Measurements from ENCODE around the gene RAB8A. TPM values are rescaled to one million over a fixed set of nuclear protein-coding genes. Genes with fewer than 3 reads are reported as not detected.

The RAB8A gene
- total RNA-seq, 1 experiment from 2014 or later, result 103 TPM

- H3K4ac ChIP-seq (ENCODE audit: low read depth, low read length), result no peak overlapping the region
- no peaks in the 10 kb centered on the region for H3K9me3 ChIP-seq (ENCODE audit: control insufficient read depth, low read depth, low read length)
- peaks cover 13 to 18% of the 10 kb centered on the region in 2 experiments for H3K4me1 Mint-ChIP-seq
- H3T11ph ChIP-seq (ENCODE audit: low read length), result no peak overlapping the region
- H4K8ac ChIP-seq (replicated peaks; ENCODE audit: insufficient read length, low read depth, low read length), result no peak overlapping the region
- no peaks in the 10 kb centered on the region for H3K27me3 ChIP-seq (ENCODE audit: insufficient read depth, low read length)
- no peak overlapping the region for H3K18ac ChIP-seq (ENCODE audit: insufficient read length, low read depth, low read length)
- H3K23ac ChIP-seq (ENCODE audit: insufficient read length, low read depth, low read length), result no peak overlapping the region
- no peak overlapping the region for H2BK12ac ChIP-seq (ENCODE audit: insufficient read length, low read depth, low read length)
- peaks cover 19 to 22% of the 10 kb centered on the region in 2 experiments for H3K9me3 Mint-ChIP-seq
- no peak overlapping the region for H3K56ac ChIP-seq (ENCODE audit: insufficient read length, low read depth, low read length)
- no peak overlapping the region for H3K27ac Mint-ChIP-seq
- H2BK5ac ChIP-seq (ENCODE audit: insufficient read length, low read length), result no peak overlapping the region
- no CpG with 5 or more reads among the region's 2 CpGs for WGBS (ENCODE audit: extremely low coverage, insufficient read length, low lambda C conversion rate)
- no peak overlapping the region for H2BK20ac ChIP-seq (ENCODE audit: low read depth, low read length, poor library complexity, severe bottlenecking)
- no peak overlapping the region for H2BK120ac ChIP-seq (ENCODE audit: low read depth, low read length, poor library complexity, severe bottlenecking)
- H3K4me1 ChIP-seq (ENCODE audit: insufficient read depth, low read length), result peaks cover 4% of the 10 kb centered on the region; the same call in 1 of the 2 replicates
- peaks cover 1% of the 10 kb centered on the region; the same call in 1 of the 2 replicates for H3K27me3 Mint-ChIP-seq (ENCODE audit: low read depth)
- H3K9ac ChIP-seq (ENCODE audit: extremely low read depth, insufficient read length, low read length), result no peak overlapping the region
- peak; percentile 75 for DNase-seq
- no peak overlapping the region for H2BK15ac ChIP-seq (ENCODE audit: low read depth, low read length)
- no peak overlapping the region for H3K4me2 ChIP-seq (ENCODE audit: insufficient read depth, insufficient read length, low read length)
- no peak overlapping the region for H3K14ac ChIP-seq (ENCODE audit: insufficient read depth, low read length)
- no peaks in the 10 kb centered on the region for H4K20me1 ChIP-seq (ENCODE audit: control insufficient read depth, insufficient read depth, insufficient read length)
- no peaks in the 10 kb centered on the region for H3K23me2 ChIP-seq (ENCODE audit: insufficient read length, low read depth, low read length, poor library complexity, severe bottlenecking)
- no peak overlapping the region for H3K27ac ChIP-seq (ENCODE audit: insufficient read length, low read depth, low read length)
- no peak overlapping the region for H4K91ac ChIP-seq (ENCODE audit: insufficient read length, low read depth, low read length)
- H3K79me2 ChIP-seq (ENCODE audit: insufficient read depth, low read length), result no peaks in the 10 kb centered on the region
- no peaks in the 10 kb centered on the region for H3K79me1 ChIP-seq (ENCODE audit: insufficient read depth, low read depth, low read length, poor library complexity, severe bottlenecking)
- no peak overlapping the region for H4K5ac ChIP-seq (ENCODE audit: insufficient read length, low read depth, low read length)
- H3K4me3 Mint-ChIP-seq, result peak overlapping the region in 1 of 2 experiments; percentile 29; a peak in 1 of 5 replicates
- no peaks in the 10 kb centered on the region; a peak in 1 of 7 replicates for H3K36me3 Mint-ChIP-seq (ENCODE audit: insufficient read depth in 1 of 3, low read depth in 3 of 3)
- no peak overlapping the region for H2AK5ac ChIP-seq (ENCODE audit: insufficient read length, low read length)
- no peak overlapping the region for H2AFZ ChIP-seq (ENCODE audit: low read length)
- TF ChIP-seq, protein P1, sequence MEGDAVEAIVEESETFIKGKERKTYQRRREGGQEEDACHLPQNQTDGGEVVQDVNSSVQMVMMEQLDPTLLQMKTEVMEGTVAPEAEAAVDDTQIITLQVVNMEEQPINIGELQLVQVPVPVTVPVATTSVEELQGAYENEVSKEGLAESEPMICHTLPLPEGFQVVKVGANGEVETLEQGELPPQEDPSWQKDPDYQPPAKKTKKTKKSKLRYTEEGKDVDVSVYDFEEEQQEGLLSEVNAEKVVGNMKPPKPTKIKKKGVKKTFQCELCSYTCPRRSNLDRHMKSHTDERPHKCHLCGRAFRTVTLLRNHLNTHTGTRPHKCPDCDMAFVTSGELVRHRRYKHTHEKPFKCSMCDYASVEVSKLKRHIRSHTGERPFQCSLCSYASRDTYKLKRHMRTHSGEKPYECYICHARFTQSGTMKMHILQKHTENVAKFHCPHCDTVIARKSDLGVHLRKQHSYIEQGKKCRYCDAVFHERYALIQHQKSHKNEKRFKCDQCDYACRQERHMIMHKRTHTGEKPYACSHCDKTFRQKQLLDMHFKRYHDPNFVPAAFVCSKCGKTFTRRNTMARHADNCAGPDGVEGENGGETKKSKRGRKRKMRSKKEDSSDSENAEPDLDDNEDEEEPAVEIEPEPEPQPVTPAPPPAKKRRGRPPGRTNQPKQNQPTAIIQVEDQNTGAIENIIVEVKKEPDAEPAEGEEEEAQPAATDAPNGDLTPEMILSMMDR (conservative IDR thresholded peaks at IDR 0.05), result peak; percentile 92
Measured at GRCh38 chr19:16062789-16063188, 48.9 kb upstream of the RAB8A start.

All from H9 (cell line).